HG02840 (cell line): ENCODE data around the gene AKAP13.

Source experiments
- ATAC-seq: cut with Tn5 transposase; IDR thresholded peaks from one replicate; pipeline ENCODE4 v1.9.1; 2021; ENCODE audit warnings: mild to moderate bottlenecking, moderate library complexity, moderate number of reproducible peaks; ENCODE audit not compliant: unreplicated experiment, low FRiP score

Gene AKAP13

GRCh38 chr15:85551221-85551832 is 170.9 kb downstream of the AKAP13 start:
- ATAC-seq = no peak

DNA sequence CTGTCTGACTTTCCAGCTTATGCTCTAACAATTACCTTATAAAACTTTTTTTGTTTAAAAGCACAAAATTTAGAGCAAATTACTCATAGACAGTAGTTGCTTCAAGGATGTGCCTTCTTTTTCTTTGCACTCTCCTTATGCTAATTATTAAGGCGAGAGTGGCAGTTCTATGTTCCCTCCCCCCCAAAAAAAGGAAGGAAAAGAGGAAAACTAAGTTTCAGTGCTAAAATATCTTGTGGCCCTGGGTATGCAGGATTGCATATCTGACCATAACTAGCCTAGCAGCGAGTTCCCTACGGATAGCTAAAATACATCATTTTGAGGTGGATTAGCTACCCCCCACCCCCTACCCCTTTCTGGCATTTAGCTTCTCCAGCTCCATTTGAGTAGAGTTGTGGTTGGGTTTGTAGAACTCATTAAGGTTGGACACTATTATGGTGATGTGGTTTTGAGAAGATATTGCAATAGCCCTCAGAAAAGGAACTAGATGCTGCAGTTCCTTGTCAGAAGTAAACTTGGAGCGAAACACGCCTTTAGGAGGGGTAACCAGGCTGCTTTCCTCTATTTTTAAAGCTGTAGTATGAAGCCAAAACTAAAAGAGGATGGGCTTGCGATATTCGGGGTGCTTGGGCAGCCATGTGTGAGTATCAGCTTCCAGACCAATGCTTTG is 174.6 kb downstream of the AKAP13 start:
- no peak for ATAC-seq

DNA sequence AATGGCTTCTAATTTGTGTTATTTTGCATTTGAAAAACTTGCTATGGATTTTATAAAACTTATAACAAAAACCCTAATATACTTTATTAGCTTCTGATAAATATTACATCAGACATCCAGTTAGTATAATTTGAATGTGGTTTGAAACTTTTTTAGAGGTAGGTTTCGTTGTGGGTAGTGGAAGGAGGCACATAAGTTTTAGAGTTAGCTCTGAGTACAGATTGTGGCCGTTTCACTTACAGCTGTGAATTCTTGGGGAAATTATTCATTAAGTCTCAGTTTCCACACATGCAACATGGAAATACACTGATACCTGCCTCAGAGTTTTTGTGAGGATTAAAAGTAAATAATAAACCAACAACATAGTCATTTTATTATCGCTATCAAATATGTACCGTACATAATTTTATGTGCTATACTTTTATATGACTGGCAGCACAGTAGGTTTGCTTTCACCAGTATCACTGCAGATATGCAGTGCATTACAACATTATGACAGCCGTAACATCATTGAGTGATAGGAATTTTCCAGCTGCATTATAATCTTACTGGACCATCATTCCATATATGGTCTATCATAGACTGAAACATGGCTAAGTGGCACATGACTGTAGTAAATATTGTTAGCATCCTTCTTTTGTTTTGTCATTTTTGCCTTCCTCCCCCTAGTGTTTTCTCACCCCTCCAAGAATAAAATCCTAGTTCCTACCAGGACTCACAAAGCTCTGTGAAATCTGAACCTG is 175.6 kb downstream of the AKAP13 start:
- ATAC-seq = peak; percentile 50

DNA sequence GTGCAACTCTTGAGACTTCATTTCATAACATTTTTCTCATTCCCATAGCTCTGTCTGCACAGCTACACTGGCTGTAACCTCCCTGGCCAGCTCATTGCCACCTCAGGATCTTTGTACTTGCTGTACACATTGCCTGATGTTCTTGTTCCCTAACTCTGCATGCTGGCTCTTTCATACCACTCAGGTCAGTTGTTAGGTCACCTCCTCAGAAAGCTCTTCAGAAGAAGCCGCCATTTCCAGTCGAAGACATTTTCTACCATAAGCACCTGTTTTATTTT is 176.2 kb downstream of the AKAP13 start:
- ATAC-seq = no peak

DNA sequence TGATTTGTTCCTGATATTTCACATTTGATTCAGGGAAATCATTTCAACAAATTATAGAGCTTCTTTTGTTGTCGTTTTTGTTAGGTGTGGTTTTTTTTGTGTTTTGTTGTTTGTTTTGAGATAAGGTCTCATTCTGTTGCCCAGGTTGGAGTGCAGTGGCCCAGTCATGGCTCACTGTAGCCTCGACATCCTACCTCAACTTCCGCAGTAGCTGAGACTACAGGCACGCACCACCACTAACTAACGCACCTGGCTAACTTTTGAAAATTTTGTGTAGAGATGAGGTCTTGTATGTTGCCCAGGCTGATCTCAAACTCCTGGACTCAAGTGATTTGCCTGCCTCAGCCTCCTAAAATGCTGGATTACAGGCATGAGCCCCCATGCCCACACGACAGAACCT is 177.0 kb downstream of the AKAP13 start:
- ATAC-seq = no peak

- ATAC-seq = no peak
Measured at GRCh38 chr15:85558848-85559247, 178.4 kb downstream of the AKAP13 start.

GRCh38 chr15:85559530-85559929 is 179.1 kb downstream of the AKAP13 start:
- no peak for ATAC-seq

GRCh38 chr15:85562824-85563223 is 182.4 kb downstream of the AKAP13 start:
- ATAC-seq = no peak

DNA sequence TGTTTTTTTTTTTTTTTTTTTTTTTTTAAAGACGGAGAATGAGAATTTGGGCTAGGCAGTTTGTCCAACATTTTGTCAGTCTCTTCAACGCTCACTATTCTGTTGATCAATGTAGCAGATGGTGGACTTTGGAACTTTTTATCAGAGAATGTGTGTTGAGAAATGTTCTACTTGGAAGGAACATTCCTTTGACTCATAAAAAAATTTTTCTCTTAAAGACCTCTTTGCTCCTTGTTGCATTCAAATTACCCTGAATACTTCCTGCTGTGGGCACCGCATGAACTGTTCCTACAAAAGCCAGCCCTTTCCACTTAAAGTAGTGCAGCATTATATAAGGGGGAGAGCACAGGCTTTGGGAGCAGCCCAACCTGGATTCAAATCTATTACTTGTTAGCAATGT is 182.9 kb downstream of the AKAP13 start:
- no peak for ATAC-seq

DNA sequence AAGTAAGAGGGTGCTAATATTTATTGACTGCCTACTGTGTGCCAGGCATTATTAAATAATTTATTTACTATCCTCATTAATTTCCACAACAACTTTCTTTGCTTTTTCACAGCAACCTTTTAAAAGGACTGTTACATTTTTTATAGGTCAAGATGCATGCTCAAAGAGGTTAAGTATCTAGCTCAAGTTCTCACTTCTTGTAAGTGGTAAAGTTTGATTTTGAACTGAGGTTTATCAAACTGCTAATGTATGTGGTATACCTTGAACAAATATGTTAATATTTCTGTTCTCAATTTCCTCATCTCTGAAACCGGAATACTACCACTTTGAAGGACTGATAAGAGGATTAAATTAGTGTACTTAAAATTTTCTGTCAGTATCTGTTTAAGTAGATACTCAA is 183.3 kb downstream of the AKAP13 start:
- ATAC-seq = no peak

DNA sequence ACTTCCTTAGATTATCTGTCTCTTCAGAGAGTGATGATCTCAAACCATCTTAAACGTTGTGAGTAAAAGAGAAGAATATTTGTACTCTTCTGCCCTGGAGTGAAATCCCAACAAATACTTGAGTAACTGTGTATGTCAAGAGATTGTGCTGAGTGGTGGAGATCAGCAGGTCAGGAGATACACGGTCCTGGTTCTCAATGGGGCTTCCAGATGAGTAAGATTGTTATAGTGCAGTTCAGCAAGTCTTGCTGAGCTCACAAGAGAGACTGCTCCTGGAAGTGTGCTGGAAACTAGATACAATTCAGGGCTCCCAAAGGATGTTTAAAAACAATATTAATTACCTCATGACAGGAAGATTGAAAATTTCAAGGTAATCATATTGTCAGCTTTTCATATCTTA is 184.3 kb downstream of the AKAP13 start:
- no peak for ATAC-seq

DNA sequence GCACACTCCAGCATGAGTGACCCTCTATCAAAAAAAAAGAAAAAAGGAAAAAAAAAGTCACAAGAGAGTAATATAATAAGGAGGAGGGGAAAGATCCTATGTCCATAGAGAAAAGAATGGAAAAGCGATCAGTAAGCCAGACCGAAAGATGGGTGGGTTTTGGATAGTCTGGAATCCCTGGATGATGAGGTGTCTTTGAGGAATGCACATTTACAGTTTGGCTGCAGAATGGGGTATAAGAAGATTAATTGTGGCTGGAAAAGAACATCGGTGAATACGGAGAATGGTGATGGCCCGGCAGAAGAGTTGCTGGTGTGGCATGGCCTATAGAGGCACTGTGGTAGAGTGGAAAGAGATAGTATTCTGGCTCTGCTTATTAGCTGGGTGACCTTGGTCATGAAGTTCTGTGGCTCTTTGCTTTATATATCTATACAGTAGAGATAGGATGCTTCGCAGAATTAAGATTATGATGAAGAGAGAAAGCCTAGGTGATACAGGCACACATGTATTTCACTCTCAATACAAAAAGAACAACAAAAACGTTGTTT is 187.9 kb downstream of the AKAP13 start:
- ATAC-seq = no peak

DNA sequence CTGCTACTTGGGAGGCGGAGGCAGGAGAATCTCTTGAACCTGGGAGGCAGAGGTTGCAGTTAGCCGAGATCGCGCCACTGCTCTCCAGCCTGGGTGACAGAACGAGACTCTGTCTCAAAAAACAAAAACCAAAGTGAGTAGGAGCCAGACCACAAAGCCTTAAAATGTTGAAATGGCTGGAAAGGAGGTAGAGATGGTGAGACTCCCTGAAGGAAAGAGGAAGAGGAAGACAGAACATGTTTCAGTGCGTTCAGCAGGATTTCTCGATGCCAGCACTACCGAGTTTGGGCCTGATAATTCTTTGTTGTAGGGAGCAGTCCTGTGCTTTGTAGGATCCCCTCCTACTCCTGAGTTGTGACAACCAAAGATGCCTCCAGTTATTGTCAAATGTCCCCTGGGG is 189.9 kb downstream of the AKAP13 start:
- no peak for ATAC-seq

DNA sequence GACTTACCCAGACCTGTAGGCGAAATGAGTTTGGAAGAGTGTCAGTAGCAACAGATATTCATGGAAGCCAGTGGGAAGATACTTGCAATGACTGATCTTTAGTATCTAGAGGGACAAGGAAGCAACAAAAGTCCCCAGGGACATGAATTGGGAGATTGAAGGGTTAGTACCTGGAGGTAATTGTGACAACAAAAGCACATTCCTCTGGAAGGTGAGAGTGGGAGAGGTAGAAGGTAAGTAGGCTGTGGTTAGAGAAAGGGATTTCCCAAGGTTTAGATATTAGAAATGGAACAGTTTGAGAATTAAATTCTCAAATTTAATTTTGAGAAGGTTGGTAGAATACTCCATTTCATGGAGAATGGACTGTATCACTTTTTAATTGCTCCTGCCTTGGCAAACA is 191.4 kb downstream of the AKAP13 start:
- ATAC-seq = no peak

DNA sequence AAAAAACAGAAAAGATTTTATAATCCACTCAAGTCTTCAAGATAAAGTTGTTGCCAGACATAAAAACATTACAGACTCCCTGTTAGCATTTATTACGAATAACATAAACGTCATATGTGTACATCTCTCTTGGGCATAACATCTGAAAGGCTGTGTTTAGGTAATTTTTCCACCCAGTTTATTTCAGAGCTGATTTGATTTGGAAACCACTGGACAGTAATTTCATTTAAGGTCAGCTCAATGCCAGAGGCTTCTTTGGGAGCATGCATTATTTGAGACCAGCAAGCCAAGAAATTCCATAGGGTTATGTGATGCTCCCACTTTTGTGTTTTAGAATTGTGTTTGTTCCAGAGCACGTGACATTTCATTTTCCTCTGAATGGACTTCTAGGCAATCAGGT is 196.0 kb downstream of the AKAP13 start:
- ATAC-seq = no peak

GRCh38 chr15:85578941-85579701 is 198.7 kb downstream of the AKAP13 start:
- no peak for ATAC-seq

- no peak for ATAC-seq
Measured at GRCh38 chr15:85579957-85580694, 199.7 kb downstream of the AKAP13 start.

DNA sequence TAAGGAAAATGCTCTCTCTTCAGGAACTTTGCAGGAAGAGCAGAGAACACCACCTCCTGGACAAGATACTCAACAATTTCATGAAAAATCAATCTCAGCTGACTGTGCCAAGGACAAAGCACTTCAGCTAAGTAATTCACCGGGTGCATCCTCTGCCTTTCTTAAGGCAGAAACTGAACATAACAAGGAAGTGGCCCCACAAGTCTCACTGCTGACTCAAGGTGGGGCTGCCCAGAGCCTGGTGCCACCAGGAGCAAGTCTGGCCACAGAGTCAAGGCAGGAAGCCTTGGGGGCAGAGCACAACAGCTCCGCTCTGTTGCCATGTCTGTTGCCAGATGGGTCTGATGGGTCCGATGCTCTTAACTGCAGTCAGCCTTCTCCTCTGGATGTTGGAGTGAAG is 200.5 kb downstream of the AKAP13 start:
- ATAC-seq = no peak

DNA sequence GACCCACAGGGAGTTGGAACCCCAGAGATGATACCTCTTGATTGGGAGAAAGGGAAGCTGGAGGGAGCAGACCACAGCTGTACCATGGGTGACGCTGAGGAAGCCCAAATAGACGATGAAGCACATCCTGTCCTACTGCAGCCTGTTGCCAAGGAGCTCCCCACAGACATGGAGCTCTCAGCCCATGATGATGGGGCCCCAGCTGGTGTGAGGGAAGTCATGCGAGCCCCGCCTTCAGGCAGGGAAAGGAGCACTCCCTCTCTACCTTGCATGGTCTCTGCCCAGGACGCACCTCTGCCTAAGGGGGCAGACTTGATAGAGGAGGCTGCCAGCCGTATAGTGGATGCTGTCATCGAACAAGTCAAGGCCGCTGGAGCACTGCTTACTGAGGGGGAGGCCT is 201.1 kb downstream of the AKAP13 start:
- no peak for ATAC-seq
